Measurements from ENCODE around the gene GNG11.
"Not testable (repeated sequence)": the region's sequence is repeated elsewhere in the genome, so short reads cannot be mapped to it uniquely, and the experiment has no call there.

GNG11 gene

DNA sequence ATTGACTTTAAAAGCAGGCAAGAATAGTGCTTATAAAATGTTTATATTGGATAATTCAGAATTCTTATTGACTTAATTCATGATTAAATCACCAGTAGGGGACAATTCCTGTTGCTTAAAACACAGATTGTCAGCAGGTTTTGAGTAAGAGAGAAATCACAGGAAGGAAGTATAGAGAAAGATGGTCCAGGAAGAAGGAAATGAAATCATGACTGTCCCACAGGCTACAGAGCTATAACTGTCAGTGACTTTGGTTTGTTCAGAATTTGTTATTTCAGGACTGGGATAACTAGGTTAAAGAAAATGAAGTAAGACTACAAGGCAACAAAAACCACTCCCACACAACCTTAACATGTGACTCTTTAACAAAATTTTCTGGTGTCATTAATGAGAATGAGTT, 8.3 kb upstream of the GNG11 start:
- no peak for DNase-seq

DNA sequence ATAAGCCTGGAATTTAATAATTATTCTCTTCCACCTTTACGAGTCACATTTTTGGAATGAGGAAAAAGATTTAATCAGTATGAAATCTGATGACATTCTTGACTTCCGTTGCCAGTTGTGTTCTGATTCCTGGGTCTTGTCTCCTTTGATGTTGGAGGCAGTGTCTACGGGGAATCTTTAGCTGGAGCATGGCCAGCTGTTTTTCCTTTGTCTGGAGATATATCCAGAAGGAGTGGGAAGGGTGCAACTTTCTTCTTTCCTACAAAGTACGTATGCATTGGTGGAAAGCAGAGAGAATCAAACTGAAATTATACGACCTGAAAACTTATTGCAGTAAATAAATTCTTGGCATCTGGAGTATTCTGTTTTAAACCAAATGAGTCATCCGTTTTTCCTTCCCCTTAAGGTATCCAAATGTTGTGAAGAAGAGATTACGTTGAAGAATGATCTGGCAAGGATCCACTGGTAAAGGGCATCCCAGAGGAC, 6.9 kb upstream of the GNG11 start:
- no peak for DNase-seq

DNA sequence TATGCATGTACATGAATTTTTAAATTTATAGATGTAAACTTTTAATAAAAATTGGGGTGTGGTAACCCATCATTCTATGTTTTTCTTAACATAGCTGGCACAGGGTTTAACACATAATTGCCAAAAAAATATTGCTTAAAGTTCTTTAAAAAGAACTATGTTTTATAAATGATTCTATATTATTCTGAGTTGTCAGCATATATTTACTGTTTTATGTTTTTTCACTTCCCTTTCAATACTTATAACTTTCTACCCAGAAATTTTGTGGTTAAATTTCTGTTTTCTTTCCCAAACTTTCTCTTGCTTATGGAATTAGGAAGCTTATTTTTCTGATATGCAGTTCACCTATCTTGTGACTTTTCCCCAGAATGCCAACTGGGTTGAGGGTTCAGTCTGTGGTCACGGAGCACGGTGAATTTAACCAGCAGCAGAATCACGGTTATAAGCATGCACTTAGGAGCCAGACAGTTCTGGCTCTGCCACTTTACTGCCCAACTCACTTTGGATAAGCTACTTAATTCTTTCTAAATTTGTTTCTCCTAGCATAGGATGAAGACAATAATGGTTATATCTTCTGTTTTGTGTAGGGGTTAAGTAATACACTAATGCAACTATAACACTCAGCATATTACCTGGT, 6.2 kb upstream of the GNG11 start:
- DNase-seq = not testable (repeated sequence)

DNA sequence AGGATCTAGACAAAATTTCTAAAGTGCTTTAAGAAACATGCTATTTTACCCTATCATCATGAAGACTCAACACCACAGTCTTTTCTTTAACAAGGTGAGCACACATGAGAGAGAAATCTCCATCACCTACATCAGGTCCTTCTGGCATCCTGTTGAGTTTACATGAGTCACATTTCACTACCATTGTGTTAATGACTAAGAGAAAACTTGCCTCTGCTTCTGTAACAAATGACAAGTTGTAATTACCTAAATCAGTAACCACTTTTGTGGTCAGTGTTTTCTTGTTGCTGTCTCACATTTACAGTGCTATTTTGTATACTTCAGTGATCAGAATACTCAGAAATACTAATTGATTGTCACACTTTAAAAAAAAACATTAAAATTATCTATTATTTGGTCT, 5.6 kb upstream of the GNG11 start:
- not testable (repeated sequence) for DNase-seq

DNA sequence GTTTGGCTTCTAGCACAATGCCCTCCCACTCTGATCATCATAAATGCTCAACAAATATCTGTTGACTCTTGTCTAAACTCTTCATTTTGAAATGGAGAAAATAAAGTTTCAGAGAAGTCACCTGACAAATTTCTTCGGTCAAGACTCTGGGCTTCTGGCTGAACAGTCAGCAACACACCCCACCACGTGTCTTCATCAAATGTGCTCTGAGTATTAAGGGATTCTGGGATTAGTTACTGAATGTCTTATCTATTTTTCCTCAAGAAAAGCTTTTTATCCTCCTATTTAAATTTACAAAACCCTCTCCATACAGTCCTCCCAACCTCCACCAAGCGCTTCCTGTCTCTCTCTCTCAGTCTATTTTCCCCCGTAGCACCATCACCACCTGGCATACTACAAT, 5.2 kb upstream of the GNG11 start:
- DNase-seq = not testable (repeated sequence)

DNA sequence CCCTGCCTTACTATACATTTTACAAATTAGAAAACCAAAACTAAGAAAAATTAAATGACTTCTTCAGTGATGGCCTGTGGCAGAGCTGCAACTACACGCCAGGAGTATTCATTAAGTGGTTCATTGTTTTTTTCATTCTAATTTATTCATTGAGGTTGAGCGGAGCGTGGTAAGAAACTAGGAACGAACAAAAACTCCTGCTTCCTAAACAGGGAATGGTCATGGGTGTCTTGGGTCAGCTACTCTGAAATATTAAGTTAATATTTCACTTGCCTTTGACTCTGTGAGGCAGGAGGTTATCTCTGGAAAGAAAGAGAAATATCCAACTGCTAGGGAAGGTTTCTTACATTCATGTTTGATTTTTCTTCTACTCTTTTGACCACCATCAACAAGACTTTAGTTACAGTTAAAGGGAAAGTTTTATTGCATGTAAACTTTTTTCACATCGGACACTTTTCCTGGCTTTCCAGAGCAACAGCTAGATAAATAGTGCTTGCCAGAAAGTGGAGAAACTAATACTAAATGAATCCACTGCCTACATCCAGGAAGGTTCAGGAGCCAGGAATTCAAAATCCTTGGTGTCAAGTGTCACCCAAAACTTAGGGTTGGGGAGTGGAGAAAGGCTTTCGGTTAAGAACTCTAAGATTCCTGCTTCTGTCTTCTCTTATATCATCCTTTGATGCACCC, 896 bp upstream of the GNG11 start:
- DNase-seq = no peak

DNA sequence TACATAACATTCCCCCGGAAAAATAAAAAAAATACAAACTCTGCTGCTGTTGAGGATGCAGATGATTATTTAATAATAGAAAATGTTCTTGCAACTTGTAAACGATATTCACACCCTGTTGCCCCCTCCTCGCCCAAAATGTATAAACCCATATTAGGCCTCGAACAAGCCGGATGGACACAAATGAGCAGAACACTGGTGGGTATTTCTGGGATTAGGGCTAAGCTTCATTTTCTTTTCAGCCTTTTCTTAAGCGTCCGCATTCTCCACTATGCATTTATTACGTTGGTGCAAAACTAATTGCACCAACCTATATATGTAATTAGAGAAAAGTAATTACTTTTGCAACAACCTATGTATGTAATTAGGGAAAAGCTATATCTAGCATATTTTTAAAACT, 349 bp upstream of the GNG11 start:
- no peak for DNase-seq

DNA sequence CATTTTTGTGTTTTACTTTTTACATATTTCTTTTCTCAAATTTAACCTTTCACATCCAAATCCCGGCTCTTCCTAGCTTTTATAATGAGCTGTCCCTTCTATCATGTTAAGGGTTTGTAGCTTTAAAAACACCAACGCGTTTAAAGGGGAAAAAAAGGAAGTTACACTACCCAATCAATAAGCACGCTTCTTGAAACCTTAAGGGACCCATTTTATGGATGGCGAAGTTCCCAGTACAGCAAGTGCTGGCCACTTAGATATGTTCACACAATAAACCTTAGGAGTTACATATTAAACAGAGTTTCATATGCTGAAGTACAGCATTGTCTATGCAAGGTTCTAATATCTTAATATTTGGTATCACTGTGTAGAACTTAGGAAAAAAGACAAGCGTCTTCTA, 1.8 kb downstream of the GNG11 start:
- DNase-seq = no peak

DNA sequence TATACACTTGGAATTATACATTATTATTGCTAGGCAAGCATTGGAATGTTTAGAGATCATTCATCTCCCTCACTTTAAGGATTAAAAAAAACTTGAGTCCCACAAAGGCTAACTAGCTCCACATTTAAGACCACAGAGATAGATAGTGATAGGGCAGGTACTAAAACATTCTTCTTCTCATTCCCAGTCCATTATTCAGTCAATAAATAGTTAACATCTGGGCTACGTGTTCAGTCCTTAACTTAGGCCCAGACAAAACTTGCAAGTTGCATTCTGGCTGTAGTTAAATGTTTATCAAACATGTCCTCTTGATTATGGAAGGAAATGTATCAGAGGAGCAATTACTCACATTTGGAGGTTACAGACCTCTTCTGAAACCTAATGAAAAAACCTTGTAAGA, 2.4 kb downstream of the GNG11 start:
- DNase-seq = no peak

DNA sequence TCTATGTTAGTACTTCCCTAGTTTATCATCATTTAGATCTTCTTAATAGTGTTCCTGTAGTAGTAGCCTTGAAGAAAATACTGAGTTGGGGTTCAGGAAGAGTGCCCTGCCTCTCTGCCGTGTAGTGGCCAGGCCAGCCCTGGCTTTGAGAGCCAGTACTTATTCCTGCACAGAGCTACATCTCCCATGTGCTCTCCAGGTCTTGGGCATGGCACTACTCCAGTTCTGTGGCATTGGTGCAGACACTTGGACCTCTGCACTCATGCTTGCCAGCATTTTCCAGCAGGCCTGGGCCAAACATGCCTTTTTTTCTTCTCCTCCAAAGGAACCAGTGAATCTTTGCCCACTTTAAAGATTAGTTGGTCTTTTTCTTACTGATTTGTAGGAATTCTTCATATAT, 5.3 kb downstream of the GNG11 start:
- no peak for DNase-seq

DNA sequence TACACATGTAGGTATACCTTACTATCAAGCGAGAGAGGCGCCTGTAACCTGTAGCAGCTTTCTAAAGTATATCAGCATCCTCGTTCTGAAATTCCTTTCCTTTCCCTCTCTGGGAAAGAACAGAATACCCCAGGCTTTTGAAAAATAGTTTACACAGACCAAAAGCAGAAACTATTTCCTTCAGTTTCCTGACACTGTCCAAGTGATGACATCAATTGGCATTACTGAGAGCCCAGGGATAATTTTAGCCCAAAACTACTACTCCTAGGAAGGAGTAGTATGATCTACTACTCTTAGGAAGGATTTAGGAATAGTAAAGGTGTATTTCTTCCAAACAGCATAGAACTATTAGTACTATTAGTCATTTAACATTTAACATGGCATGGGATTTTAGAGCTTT, 6.0 kb downstream of the GNG11 start:
- no peak for DNase-seq

DNA sequence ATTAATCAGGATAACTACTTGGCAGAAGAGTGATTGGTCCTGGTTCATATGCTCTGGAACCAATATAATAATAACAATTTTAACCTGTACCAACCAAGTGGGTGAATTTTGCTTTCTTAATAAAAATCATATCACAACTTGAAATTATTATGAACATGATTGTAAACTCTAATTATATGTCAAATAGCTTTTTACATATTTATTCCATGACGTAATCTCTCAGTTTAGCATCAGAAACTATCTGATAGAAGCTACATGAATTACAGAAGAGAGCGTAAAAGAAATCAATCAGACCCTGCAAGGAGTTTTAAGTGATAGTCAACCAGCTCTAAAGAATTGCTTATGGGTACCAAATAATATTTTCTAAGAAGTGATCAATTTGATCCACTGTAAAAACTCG, 10.1 kb downstream of the GNG11 start:
- no peak for DNase-seq

DNA sequence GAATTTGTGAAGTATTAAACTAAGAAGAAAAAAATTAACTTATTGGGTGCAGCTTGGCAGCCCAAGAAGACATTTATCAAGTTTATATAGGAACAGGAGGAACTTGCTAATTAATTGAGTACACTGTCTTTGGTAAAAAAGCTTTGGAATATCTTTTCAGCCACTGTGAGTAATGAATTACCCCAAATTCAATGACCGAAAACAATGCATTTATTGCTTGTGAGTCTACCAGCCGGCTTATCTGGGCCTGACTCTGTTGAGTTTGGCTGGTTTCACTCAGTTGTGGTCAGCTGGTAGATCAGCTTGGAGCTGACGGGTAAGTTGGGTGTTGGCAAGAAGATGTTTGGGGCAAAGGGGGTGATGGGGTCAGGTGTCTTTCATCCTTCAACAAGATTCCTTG, 11.6 kb downstream of the GNG11 start:
- DNase-seq = no peak

DNA sequence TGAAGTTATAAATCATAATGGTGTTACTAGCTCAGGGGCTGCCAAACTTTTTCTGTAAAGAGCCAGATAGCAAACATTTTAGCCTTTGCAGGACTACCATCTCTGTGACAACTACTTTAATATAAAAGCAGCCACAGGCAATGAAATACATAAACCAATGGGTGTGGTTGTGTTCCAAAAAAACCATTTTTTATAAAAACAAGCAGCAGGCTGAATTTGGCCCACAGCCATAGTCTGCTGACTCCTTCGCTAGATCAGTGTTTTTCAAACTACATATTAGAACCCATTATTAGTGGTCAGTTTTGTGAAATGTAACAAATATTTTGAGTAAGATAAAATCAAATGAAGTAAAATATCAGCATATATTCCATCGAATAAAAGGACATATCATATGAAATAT, 13.6 kb downstream of the GNG11 start:
- DNase-seq = no peak

DNA sequence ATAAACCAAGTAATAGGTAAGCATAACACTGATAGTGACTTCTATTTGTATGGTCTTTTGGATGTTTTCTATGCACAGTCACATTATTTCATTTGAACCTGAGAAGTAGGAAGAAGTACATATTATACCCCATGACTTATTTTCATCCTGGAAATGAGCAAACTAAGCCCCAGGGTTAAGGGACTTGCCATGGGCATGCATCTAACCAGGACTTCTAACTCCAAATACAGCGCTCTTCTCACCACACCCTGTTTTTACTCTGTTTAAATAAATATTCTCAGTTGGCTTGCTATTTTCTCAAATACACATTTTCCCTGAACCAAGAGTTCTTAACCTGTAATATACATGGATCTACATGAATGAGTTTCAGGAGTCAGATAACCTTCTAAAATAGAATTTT, 16.3 kb downstream of the GNG11 start:
- no peak for DNase-seq

DNA sequence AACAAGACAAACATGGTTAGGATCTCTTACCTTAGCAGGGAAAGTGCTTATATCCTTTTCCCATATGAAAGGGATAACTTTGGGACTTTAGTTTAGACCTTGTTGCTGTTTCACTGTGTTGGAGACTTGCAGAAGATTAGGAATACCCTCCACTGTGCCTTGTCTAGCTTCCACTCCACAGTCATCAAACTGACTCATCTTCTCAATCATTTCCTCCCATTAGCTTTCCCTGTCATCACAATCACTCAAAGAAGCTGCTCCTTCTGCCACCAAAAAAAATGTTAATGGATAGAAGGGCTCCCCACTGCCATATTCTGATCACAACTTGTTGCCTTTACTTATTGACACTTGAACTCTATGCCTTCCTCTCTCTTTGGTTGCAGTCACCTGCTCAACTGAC, 16.8 kb downstream of the GNG11 start:
- no peak for DNase-seq

DNA sequence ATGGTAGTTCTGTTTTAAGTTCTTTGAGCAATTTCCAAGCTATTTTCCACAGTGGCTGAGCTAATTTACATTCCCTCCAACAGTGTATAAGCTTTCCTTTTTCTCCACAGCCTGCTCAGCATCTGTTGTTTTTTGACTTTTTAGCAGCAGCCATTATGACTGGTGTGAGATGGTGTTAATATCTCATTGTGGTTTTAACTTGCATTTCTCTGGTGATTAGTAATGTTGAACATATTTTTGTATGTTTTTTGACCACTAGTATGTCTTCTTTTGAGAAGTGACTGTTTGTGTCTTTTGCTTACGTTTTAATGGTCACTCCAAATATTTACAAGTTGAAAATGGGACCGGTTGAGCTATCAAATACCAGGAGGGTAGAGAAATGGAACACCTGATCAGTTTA, 20.4 kb downstream of the GNG11 start:
- no peak for DNase-seq

DNA sequence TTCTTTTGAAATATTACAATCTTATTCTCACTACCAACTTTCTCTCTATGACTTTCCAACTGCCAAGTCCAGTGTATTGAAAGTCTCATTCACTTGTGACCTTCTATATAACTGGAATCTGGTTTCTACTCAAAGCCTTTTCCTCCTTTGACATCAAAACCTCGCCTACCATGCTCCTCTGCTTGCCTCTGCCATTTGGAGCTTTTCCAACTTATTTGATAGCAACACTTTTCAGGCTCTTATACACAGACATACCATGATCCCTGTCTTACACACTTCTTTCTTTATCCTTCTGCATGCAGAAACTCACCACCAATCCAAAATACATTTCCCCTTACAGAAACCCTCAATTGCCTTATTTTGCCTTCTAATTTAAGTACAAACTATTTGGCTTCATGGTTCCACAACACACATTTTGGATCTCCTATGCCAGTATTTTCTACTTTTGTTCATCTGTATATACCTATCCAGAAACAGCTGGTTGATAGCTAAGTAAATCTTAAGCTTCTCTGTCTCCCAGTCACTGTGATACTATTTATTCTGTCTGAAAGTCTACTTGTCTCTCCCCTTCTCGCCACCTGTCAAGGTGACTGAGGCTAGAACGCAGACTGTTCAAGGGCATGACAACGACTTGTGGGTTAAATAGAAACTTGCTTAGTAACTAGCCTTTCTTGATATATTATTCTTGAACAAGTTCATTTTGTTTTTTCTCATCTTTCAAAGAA, 22.4 kb downstream of the GNG11 start:
- DNase-seq = no peak

DNA sequence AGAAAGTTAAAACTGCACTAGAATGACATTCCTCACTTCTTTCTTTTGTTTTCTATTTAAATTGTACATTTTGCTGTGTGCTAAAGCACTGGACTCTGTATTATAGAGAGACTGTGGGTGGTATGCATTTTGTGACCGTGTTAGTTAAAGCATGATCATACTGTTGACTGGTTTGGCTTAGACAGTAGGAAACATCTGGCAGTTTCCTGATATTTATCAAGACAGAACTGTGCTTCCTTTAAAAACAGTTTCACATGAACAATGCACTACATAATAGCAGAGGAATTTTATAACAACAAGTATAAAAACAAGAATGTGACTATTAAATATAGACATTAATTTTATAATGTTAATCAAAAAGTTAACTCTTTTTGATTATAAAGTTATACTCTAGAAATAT, 23.1 kb downstream of the GNG11 start:
- DNase-seq = no peak

DNA sequence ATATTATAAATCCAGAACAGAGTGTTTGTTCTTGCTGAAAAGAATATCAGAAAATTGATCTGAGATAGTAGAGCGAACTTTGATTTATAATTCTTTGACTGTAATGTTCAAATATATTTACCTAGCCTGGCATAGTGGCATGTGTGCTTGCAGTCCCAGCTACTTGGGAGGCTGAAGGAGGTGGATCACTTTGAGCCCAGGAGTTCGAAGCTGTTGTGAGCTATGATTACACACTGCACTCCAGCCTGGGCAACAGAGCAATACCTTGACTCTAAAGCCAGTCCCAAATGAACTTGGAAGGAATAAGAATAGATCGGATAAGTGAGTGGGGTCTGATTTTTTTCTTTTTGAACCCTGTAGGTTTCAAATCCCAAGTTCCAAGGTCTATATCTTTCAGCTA, 23.5 kb downstream of the GNG11 start:
- DNase-seq = no peak

DNA sequence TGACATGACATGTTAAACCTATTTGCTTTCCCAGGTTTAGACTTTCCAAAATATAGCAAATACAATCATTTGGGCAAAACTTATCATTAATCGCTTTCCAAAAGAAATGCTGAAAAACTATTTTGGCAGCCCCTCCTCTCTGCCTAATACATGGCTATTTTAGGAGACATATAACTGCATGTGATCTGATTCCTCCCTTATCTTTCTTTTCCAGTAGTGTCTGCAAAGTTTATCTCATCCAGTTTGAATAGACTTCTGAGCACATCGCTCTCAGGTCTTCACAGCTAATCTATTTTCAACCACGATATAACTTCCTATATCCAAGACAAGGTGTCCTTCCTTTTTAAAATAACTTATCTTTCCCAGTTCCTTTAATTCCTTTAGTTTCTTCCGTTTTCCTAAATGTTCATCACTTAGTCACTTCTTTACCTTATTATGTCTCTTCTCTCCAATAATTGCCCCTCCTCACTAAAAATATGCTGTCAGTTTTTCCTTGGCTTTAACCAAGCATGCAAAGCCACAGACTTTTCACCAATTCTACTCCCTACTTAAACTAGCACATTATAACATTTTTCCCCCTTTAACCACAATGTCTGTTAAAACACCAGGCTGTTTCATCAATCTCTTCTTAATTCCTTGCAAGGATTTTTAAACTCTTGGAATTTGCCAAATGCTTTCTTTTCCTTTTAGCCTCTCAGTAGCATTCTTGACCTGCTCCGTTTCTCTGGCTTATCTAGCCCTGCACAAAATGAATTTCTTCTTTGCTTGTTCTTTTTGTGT, 24.4 kb downstream of the GNG11 start:
- DNase-seq = no peak

DNA sequence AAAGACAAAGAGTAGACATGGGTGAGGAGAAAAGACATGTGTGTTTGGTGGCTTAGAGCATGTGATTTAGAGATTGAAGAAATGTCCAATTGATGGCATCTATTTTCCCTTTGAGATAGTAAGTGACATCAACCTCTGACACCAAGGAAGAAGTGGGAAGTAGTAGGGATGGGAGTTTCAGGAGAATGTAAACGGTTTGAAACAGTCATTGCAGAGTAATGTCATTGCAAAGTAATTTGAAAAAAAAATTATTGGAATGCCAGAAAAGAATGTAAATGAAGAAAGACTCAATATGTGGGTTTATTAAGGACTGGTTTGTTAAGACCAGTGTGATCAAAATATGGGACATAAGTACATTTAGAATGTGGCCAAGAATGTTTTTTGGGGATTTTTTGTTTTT, 26.6 kb downstream of the GNG11 start:
- DNase-seq = no peak

DNA sequence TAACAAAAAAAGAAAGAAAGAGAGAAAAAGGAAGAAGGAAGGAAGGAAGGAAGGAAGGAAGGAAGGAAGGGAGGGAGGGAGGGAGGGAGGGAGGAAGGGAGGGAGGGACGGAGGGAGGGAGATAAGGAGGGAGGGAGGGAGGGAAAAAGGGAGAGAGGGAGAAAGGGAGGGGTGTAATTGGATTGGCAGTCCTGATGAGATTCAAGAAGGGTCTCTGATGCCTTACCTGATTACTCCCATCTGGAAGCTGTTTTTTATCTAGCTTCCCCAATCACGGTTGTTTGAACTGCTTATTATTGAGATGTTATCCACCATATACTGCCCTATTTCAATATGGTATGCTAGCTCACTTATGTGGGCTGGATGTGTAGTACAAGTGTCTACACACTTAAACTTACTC, 27.3 kb downstream of the GNG11 start:
- no peak for DNase-seq

DNA sequence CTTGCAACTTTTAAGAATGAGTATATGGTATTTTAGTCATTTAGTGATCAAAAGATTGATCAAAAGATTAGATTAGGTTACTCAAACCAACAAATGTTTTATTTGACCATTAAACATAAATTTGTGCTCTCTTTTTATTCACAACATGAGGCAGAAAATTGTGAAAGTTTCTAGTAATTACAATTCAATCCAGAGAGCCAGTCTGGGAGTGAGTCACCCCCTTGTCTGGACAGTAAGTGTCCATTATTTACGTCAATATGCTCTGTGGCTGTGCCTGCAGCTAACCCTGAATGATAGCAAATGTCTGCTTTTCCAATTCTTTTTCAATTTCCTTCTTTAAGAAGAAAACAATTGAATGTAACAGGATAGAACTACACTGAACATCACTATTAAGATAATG, 27.9 kb downstream of the GNG11 start:
- DNase-seq = no peak
